ENCODE results near the gene SLC25A15.

DNA sequence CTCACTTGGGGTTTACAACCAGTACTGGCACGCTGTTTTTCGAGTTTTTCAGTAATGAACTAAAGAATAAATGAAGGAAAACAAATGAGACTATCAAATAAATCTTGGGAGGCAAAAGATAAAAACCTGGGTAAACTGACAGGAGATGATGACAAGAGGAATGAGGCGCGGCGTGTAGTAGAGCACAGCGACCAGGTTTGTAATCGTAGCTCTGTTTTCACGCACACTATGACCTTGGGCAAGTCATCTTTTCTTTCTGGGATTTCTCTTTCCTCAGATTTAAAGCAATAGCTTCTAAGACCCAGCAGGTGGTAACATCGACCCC, 18.8 kb upstream of the SLC25A15 start:
- TF ChIP-seq EZH2 (IDR thresholded peaks at IDR 0.05; ENCODE audit: borderline replicate concordance) (no peak), EZH2phosphoT487 (IDR thresholded peaks at IDR 0.05; ENCODE audit: low read depth, severe bottlenecking, unreplicated experiment) (no peak)
- TF ChIP-seq, protein P1, sequence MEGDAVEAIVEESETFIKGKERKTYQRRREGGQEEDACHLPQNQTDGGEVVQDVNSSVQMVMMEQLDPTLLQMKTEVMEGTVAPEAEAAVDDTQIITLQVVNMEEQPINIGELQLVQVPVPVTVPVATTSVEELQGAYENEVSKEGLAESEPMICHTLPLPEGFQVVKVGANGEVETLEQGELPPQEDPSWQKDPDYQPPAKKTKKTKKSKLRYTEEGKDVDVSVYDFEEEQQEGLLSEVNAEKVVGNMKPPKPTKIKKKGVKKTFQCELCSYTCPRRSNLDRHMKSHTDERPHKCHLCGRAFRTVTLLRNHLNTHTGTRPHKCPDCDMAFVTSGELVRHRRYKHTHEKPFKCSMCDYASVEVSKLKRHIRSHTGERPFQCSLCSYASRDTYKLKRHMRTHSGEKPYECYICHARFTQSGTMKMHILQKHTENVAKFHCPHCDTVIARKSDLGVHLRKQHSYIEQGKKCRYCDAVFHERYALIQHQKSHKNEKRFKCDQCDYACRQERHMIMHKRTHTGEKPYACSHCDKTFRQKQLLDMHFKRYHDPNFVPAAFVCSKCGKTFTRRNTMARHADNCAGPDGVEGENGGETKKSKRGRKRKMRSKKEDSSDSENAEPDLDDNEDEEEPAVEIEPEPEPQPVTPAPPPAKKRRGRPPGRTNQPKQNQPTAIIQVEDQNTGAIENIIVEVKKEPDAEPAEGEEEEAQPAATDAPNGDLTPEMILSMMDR (IDR thresholded peaks at IDR 0.05; ENCODE audit: poor library complexity): no peak

Measured in hepatocyte (in vitro differentiated cells).